SK-N-MC (cell line): ENCODE data around the gene CAND2.

Source experiments
- DNase-seq: peaks from one replicate; pipeline ENCODE4 v3.0.0-alpha.2; 2011; ENCODE audit warnings: low read depth, low spot score
- H3K27ac ChIP-seq: fragments of 200-600 bp; sonication (generic); 2 replicates; pipeline ENCODE4 v1.5.1; 2016; ENCODE audit warnings: mixed run types
- H3K36me3 ChIP-seq: fragments of 200-600 bp; sonication (generic); 2 replicates; pipeline ENCODE4 v1.6.1; 2017; ENCODE audit warnings: antibody characterized with exemption, low read length, mixed read lengths; ENCODE audit not compliant: insufficient read depth
- H3K4me3 ChIP-seq: fragments of 200-600 bp; sonication (generic); 2 replicates; pipeline ENCODE4 v1.5.1; 2016
- H3K9ac ChIP-seq: fragments of 200-600 bp; sonication (generic); 2 replicates; pipeline ENCODE4 v1.8.0; 2017; ENCODE audit warnings: mixed run types, mixed read lengths; ENCODE audit not compliant: insufficient read length
- H3K9me3 ChIP-seq: fragments of 200-600 bp; sonication (generic); 2 replicates; pipeline ENCODE4 v1.6.1; 2017; ENCODE audit warnings: low read depth, mild to moderate bottlenecking, antibody characterized with exemption, low read length, moderate library complexity, mixed read lengths
- EZH2 ChIP-seq: fragments of 200-600 bp; sonication (generic); IDR thresholded peaks from one replicate; pipeline ENCODE4 v1.6.1; 2017; ENCODE audit warnings: antibody characterized with exemption
- FOXP2 ChIP-seq: optimal IDR thresholded peaks from 2 replicates; pipeline ENCODE3; 2011; ENCODE audit warnings: mild to moderate bottlenecking, moderate library complexity; ENCODE audit not compliant: insufficient read depth; ENCODE audit errors: extremely low read length, control extremely low read depth
- POLR2AphosphoS5 ChIP-seq: IDR thresholded peaks from 2 replicates; pipeline ENCODE4 v1.6.1; 2012; ENCODE audit warnings: mild to moderate bottlenecking, low read depth, low read length, borderline replicate concordance

Gene CAND2

GRCh38 chr3:12816521-12817342, 20.3 kb downstream of the CAND2 start:
- H3K27ac ChIP-seq: no peak overlapping the region
- no peak for TF ChIP-seq EZH2
- TF ChIP-seq POLR2AphosphoS5: no peak
- TF ChIP-seq FOXP2: no peak
- H3K9me3 ChIP-seq: no peaks in the 10 kb centered on the region
- no peak overlapping the region for H3K9ac ChIP-seq
- H3K4me3 ChIP-seq: no peak overlapping the region
- no peaks in the 10 kb centered on the region for H3K36me3 ChIP-seq
- DNase-seq: no peak

GRCh38 chr3:12817343-12817710, 20.8 kb downstream of the CAND2 start:
- H3K4me3 ChIP-seq: no peak overlapping the region
- TF ChIP-seq EZH2: no peak
- TF ChIP-seq FOXP2: no peak
- TF ChIP-seq POLR2AphosphoS5: no peak
- no peak for DNase-seq
- H3K9ac ChIP-seq: no peak overlapping the region
- H3K36me3 ChIP-seq: no peaks in the 10 kb centered on the region
- no peaks in the 10 kb centered on the region for H3K9me3 ChIP-seq
- no peak overlapping the region for H3K27ac ChIP-seq

- H3K9ac ChIP-seq: no peak overlapping the region
- H3K4me3 ChIP-seq: no peak overlapping the region
- TF ChIP-seq POLR2AphosphoS5 (no peak), FOXP2 (no peak)
- no peaks in the 10 kb centered on the region for H3K9me3 ChIP-seq
- H3K36me3 ChIP-seq: no peaks in the 10 kb centered on the region
- no peak for DNase-seq
- H3K27ac ChIP-seq: no peak overlapping the region
Observed at GRCh38 chr3:12818273-12818672, 21.8 kb downstream of the CAND2 start.

GRCh38 chr3:12818773-12819172, 22.3 kb downstream of the CAND2 start:
- no peak overlapping the region for H3K27ac ChIP-seq
- H3K9me3 ChIP-seq: no peaks in the 10 kb centered on the region
- TF ChIP-seq FOXP2 (no peak), EZH2 (no peak), POLR2AphosphoS5 (no peak)
- no peaks in the 10 kb centered on the region for H3K36me3 ChIP-seq
- H3K9ac ChIP-seq: no peak overlapping the region
- no peak overlapping the region for H3K4me3 ChIP-seq
- DNase-seq: no peak

GRCh38 chr3:12822725-12823373, 26.4 kb downstream of the CAND2 start:
- H3K4me3 ChIP-seq: no peak overlapping the region
- H3K36me3 ChIP-seq: no peaks in the 10 kb centered on the region
- no peaks in the 10 kb centered on the region for H3K9me3 ChIP-seq
- no peak for DNase-seq
- TF ChIP-seq EZH2 (no peak), FOXP2 (no peak), POLR2AphosphoS5 (no peak)
- no peak overlapping the region for H3K9ac ChIP-seq
- H3K27ac ChIP-seq: no peak overlapping the region

GRCh38 chr3:12824299-12824698, 27.8 kb downstream of the CAND2 start:
- Histone ChIP-seq H3K9me3 (no peaks in the 10 kb centered on the region), H3K4me3 (no peak overlapping the region), H3K27ac (no peak overlapping the region), H3K9ac (no peak overlapping the region), H3K36me3 (no peaks in the 10 kb centered on the region)
- DNase-seq: no peak
- TF ChIP-seq POLR2AphosphoS5 (no peak), EZH2 (no peak), FOXP2 (no peak)

GRCh38 chr3:12825156-12825555, 28.7 kb downstream of the CAND2 start:
- no peaks in the 10 kb centered on the region for H3K36me3 ChIP-seq
- no peak overlapping the region for H3K9ac ChIP-seq
- H3K9me3 ChIP-seq: no peaks in the 10 kb centered on the region
- TF ChIP-seq POLR2AphosphoS5 (no peak), EZH2 (no peak), FOXP2 (no peak)
- no peak overlapping the region for H3K4me3 ChIP-seq
- H3K27ac ChIP-seq: no peak overlapping the region
- no peak for DNase-seq

- DNase-seq: no peak
- TF ChIP-seq EZH2 (no peak), FOXP2 (no peak), POLR2AphosphoS5 (no peak)
- H3K4me3 ChIP-seq: no peak overlapping the region
- H3K36me3 ChIP-seq: peaks cover 20% of the 10 kb centered on the region
- no peak overlapping the region for H3K27ac ChIP-seq
- no peak overlapping the region for H3K9ac ChIP-seq
- H3K9me3 ChIP-seq: no peaks in the 10 kb centered on the region
Observed at GRCh38 chr3:12828751-12829150, 32.3 kb downstream of the CAND2 start.

- H3K9me3 ChIP-seq: no peaks in the 10 kb centered on the region
- no peak for TF ChIP-seq EZH2
- TF ChIP-seq FOXP2: no peak
- no peak for TF ChIP-seq POLR2AphosphoS5
- H3K27ac ChIP-seq: no peak overlapping the region
- no peak overlapping the region for H3K4me3 ChIP-seq
- no peak for DNase-seq
- peaks cover 27% of the 10 kb centered on the region for H3K36me3 ChIP-seq
- H3K9ac ChIP-seq: no peak overlapping the region
Observed at GRCh38 chr3:12829404-12829803, 32.9 kb downstream of the CAND2 start.
